GM12872 (cell line): ENCODE results near the gene DLG2.

ENCODE experiments used
- CTCF ChIP-seq: IDR thresholded peaks from 3 replicates; pipeline ENCODE4 v1.5.1; 2011; ENCODE audit warnings: low read depth, mild to moderate bottlenecking, low read length, moderate library complexity; ENCODE audit not compliant: insufficient read depth

The DLG2 gene

DNA sequence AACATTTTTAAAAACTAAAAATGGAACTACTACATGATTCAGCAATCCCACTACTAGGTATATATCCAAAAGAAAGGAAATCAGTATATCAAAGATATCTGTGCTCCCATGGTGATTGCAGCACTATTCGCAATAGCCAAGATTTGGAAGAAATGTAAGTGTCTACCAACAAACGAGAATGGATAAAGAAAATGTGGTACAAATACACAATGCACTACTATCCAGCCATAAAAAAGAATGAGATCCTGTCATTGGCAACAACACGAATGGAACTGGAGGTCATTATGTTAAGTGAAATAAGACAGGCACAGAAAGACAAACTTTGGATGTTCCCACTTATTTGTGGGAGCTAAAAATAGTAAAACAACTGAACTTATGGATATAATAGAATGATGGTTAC, 1765.1 kb downstream of the DLG2 start:
- no peak for TF ChIP-seq CTCF

DNA sequence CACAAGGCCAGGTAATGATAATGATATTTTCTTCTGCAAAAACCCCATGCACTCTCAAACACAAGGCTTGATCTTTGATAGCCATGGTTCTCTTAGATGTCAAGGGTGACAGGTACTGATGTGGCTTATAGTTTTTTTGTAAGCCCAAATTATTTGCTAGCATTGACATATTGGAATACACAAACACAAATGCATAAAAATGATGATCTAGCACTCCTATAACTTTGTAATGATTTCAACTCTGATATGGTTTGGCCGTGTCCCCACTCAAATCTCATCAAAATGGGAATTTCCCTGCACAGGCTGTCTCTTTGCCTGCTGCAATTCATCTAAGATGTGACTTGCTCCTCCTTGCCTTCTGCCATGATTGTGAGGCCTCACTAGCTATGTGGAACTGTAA, 1768.5 kb downstream of the DLG2 start:
- TF ChIP-seq CTCF, result no peak

- no peak for TF ChIP-seq CTCF
Measured at GRCh38 chr11:83855237-83855636, 1771.9 kb downstream of the DLG2 start.

- TF ChIP-seq CTCF, result no peak
Measured at GRCh38 chr11:83852775-83853442, 1774.2 kb downstream of the DLG2 start.

GRCh38 chr11:83852012-83852411, 1775.1 kb downstream of the DLG2 start:
- no peak for TF ChIP-seq CTCF

GRCh38 chr11:83847467-83848034, 1779.6 kb downstream of the DLG2 start:
- TF ChIP-seq CTCF, result no peak

- no peak for TF ChIP-seq CTCF
Measured at GRCh38 chr11:83845797-83846196, 1781.3 kb downstream of the DLG2 start.
